Measurements from ENCODE around the gene TSPAN3. TPM values are rescaled to one million over a fixed set of nuclear protein-coding genes. Genes with fewer than 3 reads are reported as not detected.

Gene TSPAN3
- total and polyA plus RNA-seq, 10 of the 15 experiments (the other 5 are each of a cell fraction or from before 2014, with no cell fraction given): 18.9 to 114 (median 57.2) TPM

DNA sequence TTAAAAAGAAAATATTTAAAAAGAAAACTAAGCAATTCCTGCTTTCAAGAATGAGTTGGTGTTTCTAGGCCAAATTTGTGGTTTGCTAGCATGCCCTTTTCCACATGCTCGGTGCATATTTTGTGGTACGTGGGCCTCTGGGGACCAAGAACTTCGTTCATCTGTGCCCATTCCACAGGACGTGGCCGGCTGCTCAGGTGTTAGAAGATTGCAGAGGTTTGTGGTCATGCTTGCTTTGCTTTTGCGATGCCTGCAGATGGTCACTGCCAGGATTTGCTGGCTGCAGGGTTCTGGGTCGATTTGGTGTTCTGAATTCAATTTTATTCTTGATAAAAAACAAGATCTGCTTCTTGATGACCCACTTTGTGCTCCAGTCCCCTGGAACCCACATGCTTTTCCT, 68.5 kb downstream of the TSPAN3 start:
- H3K36me3 ChIP-seq (ENCODE audit: control insufficient read depth in 2 of 2, insufficient read depth in 2 of 2, low read length in 1 of 2): no peaks in the 10 kb centered on the region
- peaks cover 34% of the 10 kb centered on the region for H3K4me1 ChIP-seq (ENCODE audit: control insufficient read depth, insufficient read depth, low read length)
- H3K9ac ChIP-seq (ENCODE audit: control insufficient read depth, insufficient read depth, low read length): no peak overlapping the region
- SMC1A ChIA-PET (ENCODE audit: uncharacterized antibody, unreplicated experiment): interaction anchor here (0.6 to 2.4 kb wide), 7 partner anchors 11 to 61 kb away, joined by 3 to 11 read pairs (median 4); no protein-coding TSS in a partner anchor
- DNase-seq (ENCODE audit: low read depth, low spot score): no peak
- H3K4me2 ChIP-seq (ENCODE audit: control insufficient read depth, insufficient read depth): peak overlapping the region; percentile 73
- H3K27ac ChIP-seq (ENCODE audit: control insufficient read depth, insufficient read depth): peak overlapping the region; percentile 16
- peak; percentile 21 for ATAC-seq
- no peak for FAIRE-seq
- CTCF ChIA-PET: interaction anchor here (1.2 to 1.6 kb wide), 3 partner anchors 11 to 21 kb away, joined by 4 to 5 read pairs (median 5); no protein-coding TSS in a partner anchor
- peak overlapping the region; percentile 26; the same call in 1 of the 2 replicates for H3K4me3 ChIP-seq
- RAD21 ChIA-PET (ENCODE audit: unreplicated experiment): interaction anchor here (0.6 to 2.6 kb wide), 6 partner anchors 9 to 541 kb away, joined by 3 to 21 read pairs (median 3); no protein-coding TSS in a partner anchor
- H4K20me1 ChIP-seq (ENCODE audit: control insufficient read depth, insufficient read depth): no peaks in the 10 kb centered on the region
- BruUV-seq (replicated peaks): no TSS peak
- POLR2A ChIA-PET: interaction anchor here (1.0 to 1.4 kb wide), 5 partner anchors 8 to 17 kb away, joined by 3 to 6 read pairs (median 5); no protein-coding TSS in a partner anchor
- 2% methylated on average over 7 of the region's 7 CpGs for WGBS (ENCODE audit: insufficient coverage, insufficient replicate concordance, low lambda C conversion rate, missing lambda C conversion rate)
- in situ Hi-C loops (cut with MboI) (no loop called here), intact Hi-C loops (cut with micrococcal nuclease; ENCODE audit: unreplicated experiment) (no loop called here)
- 0 out of 2 replicates have a peak, but pooled peaks cover 1% of the 10 kb centered on the region for H3K79me2 ChIP-seq (ENCODE audit: control insufficient read depth, insufficient read depth, low read length)
- H2AFZ ChIP-seq (ENCODE audit: control insufficient read depth, low read depth, low read length): no peak overlapping the region
- no peak for TF ChIP-seq MXI1 (IDR thresholded peaks at IDR 0.05; ENCODE audit: low read depth, low read length)
- no peak for TF ChIP-seq TCF12 (IDR thresholded peaks at IDR 0.05; ENCODE audit: low read depth, low read length)
- TF ChIP-seq, protein P1, sequence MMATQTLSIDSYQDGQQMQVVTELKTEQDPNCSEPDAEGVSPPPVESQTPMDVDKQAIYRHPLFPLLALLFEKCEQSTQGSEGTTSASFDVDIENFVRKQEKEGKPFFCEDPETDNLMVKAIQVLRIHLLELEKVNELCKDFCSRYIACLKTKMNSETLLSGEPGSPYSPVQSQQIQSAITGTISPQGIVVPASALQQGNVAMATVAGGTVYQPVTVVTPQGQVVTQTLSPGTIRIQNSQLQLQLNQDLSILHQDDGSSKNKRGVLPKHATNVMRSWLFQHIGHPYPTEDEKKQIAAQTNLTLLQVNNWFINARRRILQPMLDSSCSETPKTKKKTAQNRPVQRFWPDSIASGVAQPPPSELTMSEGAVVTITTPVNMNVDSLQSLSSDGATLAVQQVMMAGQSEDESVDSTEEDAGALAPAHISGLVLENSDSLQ (IDR thresholded peaks at IDR 0.05): no peak
- no peak for TF ChIP-seq BHLHE40 (IDR thresholded peaks at IDR 0.05; ENCODE audit: borderline replicate concordance in 1 of 2, low read depth in 2 of 2, low read length in 1 of 2)
- TF ChIP-seq ASH2L (IDR thresholded peaks at IDR 0.05; ENCODE audit: borderline replicate concordance, low read depth): no peak
- no peak for TF ChIP-seq CBX3 (IDR thresholded peaks at IDR 0.05; ENCODE audit: borderline replicate concordance, low read depth)
- TF ChIP-seq NFYB (IDR thresholded peaks at IDR 0.05; ENCODE audit: insufficient read depth, low read depth, low read length): no peak
- 0 out of 2 replicates have a peak, but pooled peaks have one; percentile 23 for TF ChIP-seq NR2F1 (conservative IDR thresholded peaks at IDR 0.05)
- TF ChIP-seq IRF3 (IDR thresholded peaks at IDR 0.05): no peak
- TF ChIP-seq SUPT20H (IDR thresholded peaks at IDR 0.05; ENCODE audit: borderline replicate concordance, control insufficient read depth, low read depth, low read length): no peak
- no peak for TF ChIP-seq NFYA (IDR thresholded peaks at IDR 0.05; ENCODE audit: borderline replicate concordance, low read depth, low read length)
- TF ChIP-seq ZNF274 (IDR thresholded peaks at IDR 0.05; ENCODE audit: insufficient read depth, insufficient read length): no peak
- no peak for TF ChIP-seq SIN3A (IDR thresholded peaks at IDR 0.05; ENCODE audit: low read depth, low read length)
- TF ChIP-seq IKZF2 (IDR thresholded peaks at IDR 0.05): peak; percentile 7 to 9; a peak in 1 of 4 replicates
- no peak for TF ChIP-seq RB1 (IDR thresholded peaks at IDR 0.05; ENCODE audit: borderline replicate concordance)
- peak; percentile 73 for TF ChIP-seq RUNX3 (IDR thresholded peaks at IDR 0.05; ENCODE audit: low read length)
- no peak for TF ChIP-seq SREBF2 (IDR thresholded peaks at IDR 0.05; ENCODE audit: low read length)
- no peak for TF ChIP-seq RAD51 (IDR thresholded peaks at IDR 0.05)
- no peak for TF ChIP-seq FOS (IDR thresholded peaks at IDR 0.05; ENCODE audit: borderline replicate concordance, extremely low read depth, insufficient read length)
- TF ChIP-seq POU2F2 (IDR thresholded peaks at IDR 0.05; ENCODE audit: borderline replicate concordance, low read depth, low read length): no peak
- no peak for TF ChIP-seq SMAD1 (IDR thresholded peaks at IDR 0.05; ENCODE audit: low read depth, partially characterized antibody)
- no peak for TF ChIP-seq ETV6 (conservative IDR thresholded peaks at IDR 0.05 in 1 of 2, IDR thresholded peaks at IDR 0.05 in 1 of 2; ENCODE audit: borderline replicate concordance in 1 of 2, low read depth in 1 of 2)
- no peak for TF ChIP-seq POLR2AphosphoS2 (IDR thresholded peaks at IDR 0.05; ENCODE audit: low read depth, low read length)
- no peaks in the 10 kb centered on the region for H3K9me3 ChIP-seq (replicated peaks; ENCODE audit: control insufficient read depth, insufficient read depth, low read length)
- no peaks in the 10 kb centered on the region for H3K27me3 ChIP-seq (replicated peaks in 1 of 2; ENCODE audit: control insufficient read depth in 2 of 2, insufficient read depth in 2 of 2, low read length in 1 of 2)
